H1 (cell line): ENCODE data around the gene FAH. TPM values are rescaled to one million over a fixed set of nuclear protein-coding genes. Genes with fewer than 3 reads are reported as not detected.

Experiments
- CTCF ChIA-PET: fragments of 300-600 bp; sonication (Branson Sonifier 250); formaldehyde crosslinking; loops from one replicate; lab custom pipeline; 2021; ENCODE audit not compliant: partially characterized antibody; lab: Charles Lee
- POLR2A ChIA-PET: fragments of 300-600 bp; sonication (Branson Sonifier 250); formaldehyde crosslinking; loops from one replicate; lab custom pipeline; 2021; ENCODE audit warnings: inconsistent platforms; ENCODE audit not compliant: partially characterized antibody; lab: Charles Lee
- DNase-seq, 2 experiments: peaks; one replicate each; pipeline versions ENCODE4 v3.0.0 to v3.0.0-alpha.2; 2010 to 2022; ENCODE audit warnings: low spot score in 2 of 2, low read depth in 1 of 2, mixed read lengths in 1 of 2
- FAIRE-seq: peaks from 2 replicates; lab custom pipeline; 2011; peaks lifted over from hg19 to GRCh38; lab: Jason Lieb, UNC
- H2AFZ ChIP-seq: 2 replicates; pipeline ENCODE4 v1.8.1; 2012; ENCODE audit warnings: low read length, inconsistent platforms
- H2AK5ac ChIP-seq: 2 replicates; pipeline ENCODE4 v1.6.1; 2013; ENCODE audit warnings: low read depth, low read length
- H2BK120ac ChIP-seq: replicated peaks from 2 replicates; pipeline ENCODE3; 2013; ENCODE audit warnings: low read depth, low read length, inconsistent platforms
- H2BK12ac ChIP-seq: 2 replicates; pipeline ENCODE4 v1.6.1; 2013; ENCODE audit warnings: low read depth, low read length
- H2BK15ac ChIP-seq: 2 replicates; pipeline ENCODE4 v1.6.1; 2013; ENCODE audit warnings: low read length
- H2BK20ac ChIP-seq: 2 replicates; pipeline ENCODE4 v1.6.1; 2013; ENCODE audit warnings: low read length
- H2BK5ac ChIP-seq: 2 replicates; pipeline ENCODE4 v1.6.1; 2013; ENCODE audit warnings: low read depth, low read length
- H3K14ac ChIP-seq: 2 replicates; pipeline ENCODE4 v1.6.1; 2013; ENCODE audit warnings: inconsistent platforms; ENCODE audit not compliant: insufficient read length
- H3K18ac ChIP-seq: 2 replicates; pipeline ENCODE4 v1.6.1; 2013; ENCODE audit warnings: low read length; ENCODE audit errors: extremely low read depth
- H3K23ac ChIP-seq: 2 replicates; pipeline ENCODE4 v1.6.1; 2013; ENCODE audit warnings: inconsistent platforms; ENCODE audit not compliant: insufficient read length
- H3K23me2 ChIP-seq: 2 replicates; pipeline ENCODE4 v1.6.1; 2013; ENCODE audit warnings: low read depth, low read length
- H3K27ac ChIP-seq: 2 replicates; pipeline ENCODE4 v1.6.1; 2011; ENCODE audit warnings: low read depth, low read length, inconsistent platforms
- H3K27me3 ChIP-seq, 4 experiments: replicated peaks in 1 of 4; 1 replicate in 1 of 4; 2 replicates in 3 of 4; pipeline versions ENCODE4 v1.6.1 to v1.8.1; 2011 to 2013; ENCODE audit warnings: low read length in 3 of 4, mild to moderate bottlenecking in 3 of 4, inconsistent platforms in 2 of 4, mixed read lengths in 2 of 4, moderate library complexity in 1 of 4; ENCODE audit not compliant: control insufficient read depth in 3 of 4, insufficient read depth in 3 of 4; ENCODE audit errors: extremely low read depth in 1 of 4
- H3K36me3 ChIP-seq, 4 experiments: 2 replicates each; pipeline versions ENCODE4 v1.6.1 to v1.8.1; 2011 to 2013; ENCODE audit warnings: mild to moderate bottlenecking in 4 of 4, low read length in 3 of 4, moderate library complexity in 2 of 4, control low read depth in 1 of 4, inconsistent platforms in 1 of 4; ENCODE audit not compliant: insufficient read depth in 4 of 4, control insufficient read depth in 2 of 4
- H3K4ac ChIP-seq: replicated peaks from 2 replicates; pipeline ENCODE3; 2013; ENCODE audit warnings: low read length, low read depth, mixed read lengths, inconsistent platforms; ENCODE audit not compliant: insufficient read length
- H3K4me1 ChIP-seq, 4 experiments: replicated peaks in 1 of 4; 1 replicate in 1 of 4; 2 replicates in 3 of 4; pipeline versions ENCODE4 v1.6.1 to v1.8.1; 2011 to 2013; ENCODE audit warnings: low read length in 3 of 4, inconsistent platforms in 2 of 4, mixed read lengths in 1 of 4; ENCODE audit not compliant: insufficient read depth in 4 of 4, control insufficient read depth in 3 of 4
- H3K4me2 ChIP-seq, 2 experiments: 2 replicates each; pipeline versions ENCODE4 v1.6.1 to v1.8.1; 2011 to 2013; ENCODE audit warnings: low read depth in 2 of 2, low read length in 2 of 2, control low read depth in 1 of 2, inconsistent platforms in 1 of 2, mild to moderate bottlenecking in 1 of 2; ENCODE audit not compliant: insufficient read depth in 1 of 2
- H3K4me3 ChIP-seq, 4 experiments: fragments of 200-600, 300-600 bp in 1 of 4; sonication (generic), shearing (Covaris generic), sonication (Bioruptor Twin) in 1 of 4; 2 replicates each; pipeline versions ENCODE4 v1.5.1 to v1.8.1; 2011 to 2016; ENCODE audit warnings: low read length in 4 of 4, low read depth in 3 of 4, control low read depth in 2 of 4, inconsistent platforms in 2 of 4, mild to moderate bottlenecking in 2 of 4, mixed read lengths in 1 of 4, moderate library complexity in 1 of 4; ENCODE audit not compliant: insufficient read depth in 2 of 4; ENCODE audit errors: extremely low read depth in 1 of 4
- H3K56ac ChIP-seq: replicated peaks from 2 replicates; pipeline ENCODE3; 2013; ENCODE audit warnings: low read depth, mild to moderate bottlenecking, mixed read lengths, low read length, inconsistent platforms; ENCODE audit not compliant: insufficient read length
- H3K79me1 ChIP-seq: 2 replicates; pipeline ENCODE4 v1.6.1; 2013; ENCODE audit warnings: low read depth, low read length, control low read depth
- H3K79me2 ChIP-seq, 2 experiments: 2 replicates each; pipeline versions ENCODE4 v1.6.1 to v1.8.1; 2012 to 2013; ENCODE audit warnings: low read length in 2 of 2, mild to moderate bottlenecking in 2 of 2, inconsistent platforms in 1 of 2; ENCODE audit not compliant: insufficient read depth in 2 of 2, control insufficient read depth in 1 of 2
- H3K9ac ChIP-seq, 4 experiments: replicated peaks in 1 of 4; 1 replicate in 1 of 4; 2 replicates in 3 of 4; pipeline versions ENCODE4 v1.6.1 to v1.8.1; 2011 to 2013; ENCODE audit warnings: low read depth in 3 of 4, low read length in 3 of 4, control low read depth in 2 of 4, mild to moderate bottlenecking in 2 of 4, moderate library complexity in 2 of 4, inconsistent platforms in 1 of 4; ENCODE audit errors: extremely low read depth in 1 of 4
- H3K9me3 ChIP-seq, 2 experiments: 2 replicates each; pipeline versions ENCODE4 v1.6.1 to v1.8.1; 2012 to 2013; ENCODE audit warnings: mild to moderate bottlenecking in 2 of 2, moderate library complexity in 2 of 2, control low read depth in 1 of 2, inconsistent platforms in 1 of 2, low read depth in 1 of 2, low read length in 1 of 2, mixed read lengths in 1 of 2; ENCODE audit not compliant: insufficient read depth in 2 of 2
- H4K20me1 ChIP-seq, 2 experiments: replicated peaks in 1 of 2; 2 replicates each; pipeline versions ENCODE3 to v1.8.1; 2011 to 2013; ENCODE audit warnings: inconsistent platforms in 2 of 2, low read length in 2 of 2, mild to moderate bottlenecking in 1 of 2; ENCODE audit not compliant: insufficient read depth in 2 of 2, control insufficient read depth in 1 of 2
- H4K5ac ChIP-seq: 2 replicates; pipeline ENCODE4 v1.6.1; 2013; ENCODE audit warnings: low read length, low read depth, mixed read lengths, inconsistent platforms; ENCODE audit not compliant: insufficient read length
- H4K8ac ChIP-seq: 2 replicates; pipeline ENCODE4 v1.8.0; 2013; ENCODE audit warnings: mild to moderate bottlenecking, moderate library complexity, low read length, inconsistent platforms; ENCODE audit not compliant: insufficient read depth; ENCODE audit errors: extremely low read depth
- H4K91ac ChIP-seq: replicated peaks from 2 replicates; pipeline ENCODE3; 2013; ENCODE audit warnings: low read length, mixed read lengths, inconsistent platforms; ENCODE audit not compliant: insufficient read length
- CTBP2 ChIP-seq: IDR thresholded peaks from 2 replicates; pipeline ENCODE4 v1.7.0; 2011; ENCODE audit warnings: borderline replicate concordance, mild to moderate bottlenecking, moderate library complexity, mixed read lengths, low read length; ENCODE audit not compliant: insufficient read depth, insufficient read length
- GABPA ChIP-seq: IDR thresholded peaks from 2 replicates; pipeline ENCODE4 v1.6.1; 2011; ENCODE audit warnings: mild to moderate bottlenecking, low read length, moderate library complexity, borderline replicate concordance; ENCODE audit not compliant: insufficient read depth
- KDM1A ChIP-seq: fragments of 200-600, 300-600 bp; sonication (generic); IDR thresholded peaks from 2 replicates; pipeline ENCODE4 v1.7.1; 2016; ENCODE audit warnings: mild to moderate bottlenecking, low read length, borderline replicate concordance
- KDM4A ChIP-seq: IDR thresholded peaks from one replicate; pipeline ENCODE4 v1.7.1; 2012; ENCODE audit warnings: low read depth, mild to moderate bottlenecking, moderate library complexity, low read length, inconsistent platforms; ENCODE audit not compliant: severe bottlenecking
- NANOG ChIP-seq: IDR thresholded peaks from 2 replicates; pipeline ENCODE4 v1.6.1; 2011; ENCODE audit warnings: low read length, low read depth, mild to moderate bottlenecking, inconsistent platforms; ENCODE audit not compliant: insufficient read depth, poor library complexity, severe bottlenecking
- POLR2A ChIP-seq, 2 experiments: IDR thresholded peaks; 1 replicate in 1 of 2; 2 replicates in 1 of 2; pipeline ENCODE4 v1.6.1; 2011; ENCODE audit warnings: low read depth in 2 of 2, low read length in 2 of 2, mild to moderate bottlenecking in 2 of 2; ENCODE audit errors: control extremely low read depth in 1 of 2
- WGBS, 2 experiments: shearing (Covaris generic) in 1 of 2; methylation state at CpG; one replicate each; pipeline versions ENCODE4 v1.1.6 to v1.1.7; 2013 to 2015; ENCODE audit warnings: low lambda C conversion rate in 2 of 2, mixed read lengths in 2 of 2, inconsistent platforms in 1 of 2, low coverage in 1 of 2, missing lambda C conversion rate in 1 of 2; ENCODE audit not compliant: insufficient replicate concordance in 2 of 2, insufficient coverage in 1 of 2, insufficient read length in 1 of 2; ENCODE audit errors: extremely low coverage in 1 of 2, missing lambda C conversion rate in 1 of 2; 5-methylcytosine and 5-hydroxymethylcytosine counted together
- polyA plus RNA-seq, 7 experiments: library from polyadenylated mRNA; depleted of rRNA in 3 of 7; stranded (reverse) in 5 of 7; unstranded in 2 of 7; fragments of >200 nt in 5 of 7; fragments of 200-250 nt in 2 of 7; gene quantifications; 1 replicate in 5 of 7; 2 replicates in 1 of 7; 4 replicates in 1 of 7; pipeline versions ENCODE4 v1.2.1 to v1.2.3, GENCODE V29; 2011 to 2013; ENCODE audit warnings: missing spikeins in 2 of 7, mixed read lengths in 2 of 7
- total RNA-seq: library from RNA; stranded (reverse); fragmentation: NEBNext Ultra II Directional; extraction: Animal tissue kit (Norgen Biotek cat#: 25700); gene quantifications from 2 replicates; pipeline ENCODE4 v1.2.1, GENCODE V29; 2021

FAH gene
- total and polyA plus RNA-seq, 2 of the 8 experiments (the other 6 are each of a cell fraction or from before 2014, with no cell fraction given) = 20.0 to 21.7 TPM

DNA sequence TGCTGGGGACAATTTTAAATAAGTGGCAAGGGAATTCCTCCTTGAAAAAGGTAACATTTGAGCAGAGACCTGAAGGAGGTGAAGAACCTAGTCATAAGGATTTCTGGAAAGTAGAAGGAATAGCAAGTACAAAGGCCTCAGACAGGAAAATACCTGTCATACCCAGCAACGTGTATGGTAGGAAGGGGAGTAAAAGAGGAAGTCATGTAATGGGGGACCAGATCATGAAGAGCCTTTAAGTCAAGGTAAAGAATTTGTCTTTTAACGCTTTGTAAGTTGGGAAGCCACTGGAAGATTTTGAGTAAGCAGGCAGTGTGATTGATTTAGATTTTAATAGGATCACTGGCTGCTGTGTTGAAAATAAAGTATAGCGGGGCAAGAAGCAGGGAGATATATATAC, 43.4 kb upstream of the FAH start:
- no peak overlapping the region for H2BK15ac ChIP-seq
- FAIRE-seq (no peak), DNase-seq (no peak)
- H4K20me1 ChIP-seq = peaks cover 3 to 13% of the 10 kb centered on the region in 2 experiments
- no peaks in the 10 kb centered on the region for H3K27me3 ChIP-seq
- H3K56ac ChIP-seq = no peak overlapping the region
- H4K8ac ChIP-seq = no peak overlapping the region
- no peak overlapping the region for H4K91ac ChIP-seq
- H2AK5ac ChIP-seq = no peak overlapping the region
- no peak overlapping the region for H3K23ac ChIP-seq
- no peak for TF ChIP-seq KDM4A
- TF ChIP-seq POLR2A (IDR thresholded peaks at IDR 0.05; ENCODE audit: control extremely low read depth in 1 of 2, low read depth in 2 of 2, low read length in 2 of 2) = no peak
- TF ChIP-seq CTBP2 = no peak
- TF ChIP-seq NANOG = no peak
- no peak for TF ChIP-seq KDM1A
- TF ChIP-seq GABPA = no peak
- H2BK5ac ChIP-seq = no peak overlapping the region
- H2AFZ ChIP-seq = no peak overlapping the region
- no peak overlapping the region for H2BK12ac ChIP-seq
- H3K4me1 ChIP-seq = peaks cover 0 to 8% (median 0%) of the 10 kb centered on the region in 4 experiments; a peak in 2 of 7 replicates
- POLR2A ChIA-PET = interaction anchor here (0.8 to 1.2 kb wide), 2 partner anchors 20 to 24 kb away, joined by 3 read pairs; no protein-coding TSS in a partner anchor
- H3K27ac ChIP-seq = no peak overlapping the region
- H2BK120ac ChIP-seq = no peak overlapping the region
- no peak overlapping the region for H4K5ac ChIP-seq
- no peak overlapping the region for H3K14ac ChIP-seq
- H3K4me2 ChIP-seq = no peak overlapping the region
- 78% methylated on average over 3 of the region's 3 CpGs; no CpG with 5 or more reads in 1 of the 2 experiments for WGBS, 2 experiments
- H3K79me2 ChIP-seq = peaks cover 0 to 92% of the 10 kb centered on the region in 2 experiments; a peak in 3 of 4 replicates
- no peak overlapping the region for H3K4me3 ChIP-seq
- H2BK20ac ChIP-seq = no peak overlapping the region
- H3K4ac ChIP-seq = no peak overlapping the region
- H3K9ac ChIP-seq = no peak overlapping the region
- H3K9me3 ChIP-seq = no peaks in the 10 kb centered on the region
- H3K23me2 ChIP-seq = no peaks in the 10 kb centered on the region; the same call in 1 of the 2 replicates
- CTCF ChIA-PET = interaction anchor here (0.9 kb wide), 1 partner anchor 20 kb away, joined by 3 read pairs; no protein-coding TSS in a partner anchor
- H3K79me1 ChIP-seq = no peaks in the 10 kb centered on the region; the same call in 1 of the 2 replicates
- H3K18ac ChIP-seq = no peak overlapping the region
- H3K36me3 ChIP-seq = no peaks in the 10 kb centered on the region; a peak in 1 of 8 replicates
